ENCODE data around the gene BABAM1.
A peak's percentile ranks its signal among the peaks of the same experiment; 100 is the strongest.

The BABAM1 gene

DNA sequence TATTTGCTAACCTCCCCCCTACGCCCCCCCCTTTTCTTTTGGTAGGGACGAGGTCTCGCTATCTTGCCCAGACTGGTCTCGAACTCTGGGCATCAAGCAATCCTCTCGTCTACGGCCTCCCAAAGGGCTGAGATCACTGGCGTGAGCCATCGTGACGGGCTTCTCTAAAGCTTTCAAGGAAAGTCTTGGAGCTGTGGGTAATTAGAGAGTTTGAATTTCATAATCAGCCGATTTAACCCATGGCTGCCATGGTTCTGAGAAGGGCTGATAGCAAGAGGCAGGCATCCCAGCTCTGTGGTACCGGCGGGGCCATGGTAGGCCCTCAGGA, 36.7 kb downstream of the BABAM1 start:
- DNase-seq (ENCODE audit: low read depth) = no peak

DNA sequence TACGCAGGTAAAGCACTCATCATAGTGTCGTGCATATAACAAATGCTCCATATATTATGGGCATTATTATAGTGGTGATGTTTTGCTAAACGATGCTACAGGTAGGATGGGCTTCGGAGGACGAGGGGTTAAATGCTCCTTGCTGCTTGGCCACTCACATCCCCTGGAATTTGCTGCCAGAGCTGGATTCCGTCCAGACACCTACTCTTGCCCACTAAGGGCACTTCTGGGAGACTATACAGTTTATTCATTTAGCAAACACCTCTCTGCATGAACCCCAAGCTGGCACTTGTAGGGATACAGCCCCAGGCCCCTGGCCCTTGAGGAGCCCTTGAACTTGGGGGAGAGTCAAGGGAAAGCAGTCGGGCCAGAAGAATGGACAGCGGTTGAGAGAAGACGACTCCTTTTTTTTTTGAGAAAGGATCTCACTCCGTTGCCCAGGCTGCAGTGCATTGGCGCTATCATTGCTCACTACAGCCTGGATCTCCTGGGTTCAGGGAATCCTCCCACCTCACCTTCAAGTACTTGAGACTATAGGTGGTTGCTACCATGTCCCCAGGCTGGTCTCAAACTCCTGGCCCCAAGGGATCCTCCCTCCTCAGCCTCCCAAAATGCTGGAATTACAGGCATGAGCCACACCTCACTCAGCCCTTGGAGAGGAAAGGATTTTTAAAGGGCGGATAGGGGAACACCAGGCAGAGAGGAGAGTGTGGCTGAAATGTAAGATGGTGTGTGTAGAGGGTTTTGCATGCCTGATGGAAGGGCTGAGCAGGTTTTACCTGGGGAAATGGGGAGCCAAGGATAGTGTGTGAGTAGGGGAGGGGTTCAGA, 37.4 kb downstream of the BABAM1 start:
- no peak for DNase-seq (ENCODE audit: low read depth)

DNA sequence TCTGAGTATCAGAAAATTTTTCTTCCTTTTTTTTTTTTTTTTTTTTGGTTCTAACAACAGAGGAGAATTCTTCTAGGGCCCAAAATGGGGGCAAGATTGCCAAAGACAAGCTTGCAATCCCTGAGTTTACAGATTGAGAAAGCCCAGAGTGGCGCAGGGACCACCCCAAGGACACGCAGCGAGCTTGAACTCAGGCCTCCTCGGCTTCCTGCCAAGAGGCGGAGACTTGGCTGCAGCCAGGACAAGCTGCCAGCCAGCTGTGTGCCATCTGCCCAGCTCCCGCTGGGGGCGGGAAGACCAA, 37.9 kb downstream of the BABAM1 start:
- no peak for DNase-seq (ENCODE audit: low read depth)

DNA sequence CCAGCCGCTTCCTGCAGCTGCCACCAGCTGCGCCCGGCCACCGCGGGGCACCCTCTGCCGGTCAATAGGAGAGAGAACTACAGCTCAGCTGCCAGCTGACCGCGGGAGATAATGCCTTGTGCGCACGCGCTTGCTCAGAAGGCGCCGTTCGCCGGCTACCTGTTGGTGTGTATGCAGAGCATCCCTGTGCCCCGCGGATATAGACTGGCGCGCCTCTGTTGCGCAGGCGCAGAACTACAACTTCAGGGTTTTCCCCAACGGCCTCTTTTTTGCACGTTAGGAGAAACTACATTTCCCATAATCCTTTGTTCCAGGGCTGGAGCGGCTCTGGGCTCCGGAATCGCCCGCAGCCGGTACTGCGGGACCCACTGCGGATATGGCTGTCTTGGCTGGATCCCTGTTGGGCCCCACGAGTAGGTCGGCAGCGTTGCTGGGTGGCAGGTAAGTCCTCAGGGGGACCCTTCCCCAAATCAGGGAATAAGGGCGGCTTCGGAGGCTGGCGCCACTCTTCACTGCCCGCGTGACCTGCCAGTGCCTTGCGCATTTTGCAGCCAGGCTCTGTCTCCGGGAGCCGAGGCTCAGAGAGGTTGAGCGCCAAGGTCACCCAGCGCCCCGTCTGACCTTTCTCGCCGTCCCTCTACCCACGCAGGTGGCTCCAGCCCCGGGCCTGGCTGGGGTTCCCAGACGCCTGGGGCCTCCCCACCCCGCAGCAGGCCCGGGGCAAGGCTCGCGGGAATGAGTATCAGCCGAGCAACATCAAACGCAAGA, 38.5 kb downstream of the BABAM1 start, which contains the start of gene MRPL34:
TSS of gene MRPL34 (plus strand) at position 356 of the 768 bp plus-strand sequence. CDS start at position 377, 21 bp downstream.
- peak; percentile 91 for DNase-seq (ENCODE audit: low read depth)

DNA sequence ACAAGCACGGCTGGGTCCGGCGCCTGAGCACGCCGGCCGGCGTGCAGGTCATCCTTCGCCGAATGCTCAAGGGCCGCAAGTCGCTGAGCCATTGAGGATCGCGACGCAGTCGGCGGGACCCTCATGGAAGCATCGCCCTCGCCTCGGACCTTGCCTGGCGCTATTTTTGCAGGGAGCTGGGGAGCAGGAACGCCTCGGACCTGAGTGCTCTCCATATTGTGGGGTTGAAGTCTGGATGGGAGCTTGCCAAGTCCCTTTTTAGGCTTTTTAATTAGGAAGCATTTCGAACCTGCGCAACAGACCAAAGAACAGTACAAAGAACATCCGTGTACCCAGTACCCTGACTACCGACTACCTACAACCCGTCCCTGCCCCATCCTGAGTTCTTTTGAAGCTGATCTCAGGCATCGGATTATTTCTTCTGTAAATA, 39.1 kb downstream of the BABAM1 start:
- no peak for DNase-seq (ENCODE audit: low read depth)

DNA sequence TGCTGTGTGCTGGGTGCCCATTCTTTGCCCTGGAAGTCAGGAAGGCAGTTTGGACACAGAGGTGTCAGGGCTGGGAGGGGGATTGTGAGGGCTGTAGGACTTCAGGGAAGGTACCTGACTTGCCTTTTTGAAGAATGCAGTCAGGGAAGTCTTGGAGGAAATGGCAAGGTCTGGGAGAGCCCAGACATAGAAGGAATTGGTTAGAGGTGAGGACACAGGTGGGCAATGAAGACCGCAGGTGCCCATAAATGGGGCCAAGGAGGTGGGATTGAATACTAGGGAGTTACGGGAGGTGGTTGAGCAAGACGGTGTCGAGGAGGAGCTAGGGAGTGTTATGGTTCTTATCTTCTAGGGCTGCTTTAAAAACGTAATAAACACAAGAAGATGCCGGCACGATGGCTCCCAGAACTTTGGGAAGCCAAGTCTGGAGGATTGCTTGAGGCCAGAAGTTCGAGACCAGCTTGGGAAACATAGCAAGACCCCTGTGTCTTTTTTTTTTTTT, 40.7 kb downstream of the BABAM1 start:
- no peak for DNase-seq (ENCODE audit: low read depth)

DNA sequence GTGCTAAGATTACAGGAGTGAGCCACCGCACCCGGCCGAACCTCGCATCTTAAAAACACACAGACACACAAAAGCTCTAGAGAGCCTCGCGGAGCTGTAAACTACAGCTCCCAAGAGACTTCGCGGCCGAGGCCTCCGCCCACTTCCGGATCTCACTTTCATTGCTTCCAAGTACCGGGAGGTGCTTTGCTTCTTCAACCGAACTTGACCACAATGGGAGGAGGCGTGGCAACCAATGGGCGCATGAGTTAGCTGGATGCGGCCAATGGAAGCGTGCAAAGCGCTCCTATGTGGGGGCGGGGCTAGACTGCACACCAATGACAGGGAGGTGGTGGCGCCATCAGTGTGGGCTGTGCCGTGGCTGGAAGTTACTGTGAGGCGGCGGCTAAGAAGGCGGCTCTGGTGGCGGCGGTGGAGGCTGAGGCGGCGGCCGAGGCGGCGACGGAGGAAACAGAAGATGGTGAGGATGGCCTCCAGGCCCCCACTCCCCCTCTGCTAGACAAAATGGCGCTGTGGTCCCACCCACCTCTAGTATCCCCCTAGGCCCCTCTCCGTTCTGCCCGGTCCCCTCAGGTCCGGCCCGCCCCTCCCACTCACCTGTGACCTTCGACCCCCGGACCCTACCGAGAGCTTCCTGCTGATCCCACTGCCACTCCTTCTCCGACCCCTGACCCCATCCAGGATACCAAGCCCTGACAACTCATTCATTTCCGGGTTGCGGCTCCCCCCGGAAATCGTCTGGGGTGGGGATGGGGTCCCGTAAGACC, 42.1 kb downstream of the BABAM1 start, which contains the start of gene DDA1:
TSS of gene DDA1 (plus strand) at position 366 of the 767 bp plus-strand sequence. CDS start at position 458, 92 bp downstream.
- DNase-seq (ENCODE audit: low read depth) = peak; percentile 99

DNA sequence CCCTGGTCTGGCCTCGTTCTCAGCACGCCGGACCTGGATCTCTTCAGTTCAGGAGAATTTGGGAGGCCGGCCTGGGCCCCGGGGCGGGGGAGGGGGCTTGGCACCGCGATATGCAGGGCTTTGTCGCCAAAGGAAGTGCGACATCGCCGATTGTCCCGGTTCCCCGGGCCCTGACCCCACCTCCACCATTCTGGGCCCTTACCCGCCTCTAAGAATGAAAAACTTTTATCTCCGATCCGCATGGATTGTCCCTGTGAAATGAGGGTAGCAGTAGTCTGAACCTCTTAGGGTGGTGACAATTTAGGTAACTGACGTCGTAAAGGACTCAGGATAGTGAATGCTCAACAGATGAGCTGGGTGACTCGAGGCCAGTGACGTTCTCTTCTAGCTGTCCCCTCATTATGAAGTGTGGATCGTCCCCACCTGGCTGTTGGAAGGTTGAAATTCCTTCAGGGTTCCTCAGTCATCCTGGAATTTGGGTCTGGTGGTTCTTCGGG, 42.8 kb downstream of the BABAM1 start:
- DNase-seq (ENCODE audit: low read depth) = no peak

DNA sequence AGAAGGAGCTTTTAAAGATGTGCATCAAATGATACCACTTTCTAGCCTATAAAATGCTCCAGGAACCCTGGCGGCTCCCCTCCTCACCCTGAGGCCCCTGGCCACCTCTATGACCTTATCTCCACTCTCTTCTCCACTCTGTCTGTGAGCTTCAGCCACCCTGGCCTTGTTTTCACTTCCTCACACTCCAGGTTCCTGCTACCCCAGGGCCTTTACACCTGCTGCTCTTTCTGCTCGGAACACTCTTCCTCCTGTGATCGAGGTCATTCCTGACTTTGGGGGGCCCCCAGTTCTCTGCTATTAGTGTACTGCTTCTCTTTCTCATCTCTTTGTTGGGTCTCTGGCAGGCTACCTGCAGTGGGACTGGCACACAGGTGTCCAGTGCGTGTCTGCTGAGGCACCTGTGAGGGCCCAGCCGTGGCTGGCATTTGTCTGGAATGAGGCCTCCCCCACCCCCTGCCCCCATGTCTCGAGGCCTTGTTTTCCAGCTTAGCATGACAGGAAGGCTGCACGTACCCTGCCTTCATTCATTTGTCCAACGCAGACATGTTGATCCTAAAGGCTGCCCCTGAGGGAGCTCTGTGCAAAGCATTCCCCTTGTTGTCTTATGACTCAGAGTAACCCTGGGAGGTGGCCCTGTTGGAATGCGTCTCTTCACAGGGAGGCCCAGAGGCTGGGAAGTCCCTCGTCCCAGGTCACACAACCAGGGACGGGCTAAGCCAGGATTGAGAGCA, 44.4 kb downstream of the BABAM1 start:
- DNase-seq (ENCODE audit: low read depth) = no peak

DNA sequence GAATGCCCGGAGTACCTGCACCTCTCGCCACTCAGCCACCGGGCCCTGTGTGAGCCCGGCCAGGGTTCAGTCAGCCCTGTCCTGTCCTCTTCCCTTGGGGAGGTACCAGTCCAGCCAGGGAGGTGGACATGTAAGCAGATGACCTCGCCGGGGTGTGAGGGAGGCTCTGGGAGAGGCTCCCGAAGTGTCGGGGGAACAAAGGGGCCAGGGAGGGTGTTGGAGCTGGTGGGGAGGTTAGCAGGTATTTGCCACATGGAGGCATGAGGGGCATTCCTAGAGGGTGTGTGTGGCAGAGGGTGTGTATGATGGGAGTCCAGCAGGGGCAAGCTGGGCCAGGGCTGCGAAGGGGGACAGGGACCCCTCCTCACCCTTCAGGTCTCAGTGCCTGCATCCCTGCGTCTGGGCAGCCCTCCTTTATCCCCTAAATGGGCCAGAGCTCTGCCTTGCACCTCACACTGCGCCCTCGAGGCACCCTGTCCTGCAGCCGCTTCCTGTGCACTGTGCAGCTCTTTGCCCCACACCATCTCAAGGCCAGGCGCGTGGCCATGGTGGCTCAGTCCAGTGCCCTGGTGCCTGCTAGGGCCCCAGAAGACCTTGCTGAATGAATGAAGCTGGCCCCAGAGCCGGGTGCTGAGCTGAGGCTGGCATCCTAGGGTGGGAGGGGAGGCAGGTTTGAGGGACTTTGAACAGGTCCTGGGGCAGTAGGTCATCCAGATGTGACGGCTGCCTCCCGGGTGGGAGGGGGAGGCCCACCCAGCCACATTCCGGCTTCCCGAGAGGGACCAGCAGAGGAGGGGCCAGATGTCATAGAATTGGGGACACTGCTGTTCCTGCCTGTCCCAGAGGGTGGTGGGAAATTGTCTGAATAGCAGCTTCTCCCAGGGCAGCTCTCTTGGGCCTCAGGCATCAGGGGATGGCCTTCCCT, 45.2 kb downstream of the BABAM1 start:
- DNase-seq (ENCODE audit: low read depth) = no peak

DNA sequence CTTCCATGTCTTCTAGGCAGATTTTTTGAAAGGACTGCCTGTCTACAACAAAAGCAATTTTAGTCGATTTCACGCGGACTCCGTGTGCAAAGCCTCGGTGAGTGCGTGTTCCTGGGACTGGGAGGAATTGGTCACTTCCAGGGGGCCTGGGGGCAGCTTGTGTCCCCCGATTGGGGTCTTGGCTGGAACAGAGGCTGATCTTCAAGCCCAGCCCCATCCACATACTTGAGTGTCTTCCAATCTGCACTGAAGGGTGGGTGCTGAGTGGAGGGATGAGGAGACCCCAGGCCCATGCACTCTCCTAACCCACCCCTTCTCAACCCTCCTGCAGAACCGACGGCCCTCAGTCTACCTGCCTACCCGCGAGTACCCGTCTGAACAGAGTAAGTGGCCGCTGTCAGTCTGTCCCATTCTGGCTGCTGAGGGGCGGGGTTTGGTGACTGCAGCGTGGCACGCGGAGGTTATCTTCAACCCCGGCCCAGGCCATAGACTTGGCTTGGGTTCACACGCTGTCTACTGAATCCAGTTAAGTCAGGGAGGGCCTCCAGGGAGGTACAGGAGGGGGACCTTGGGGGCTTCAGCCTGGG, 46.9 kb downstream of the BABAM1 start:
- no peak for DNase-seq (ENCODE audit: low read depth)

DNA sequence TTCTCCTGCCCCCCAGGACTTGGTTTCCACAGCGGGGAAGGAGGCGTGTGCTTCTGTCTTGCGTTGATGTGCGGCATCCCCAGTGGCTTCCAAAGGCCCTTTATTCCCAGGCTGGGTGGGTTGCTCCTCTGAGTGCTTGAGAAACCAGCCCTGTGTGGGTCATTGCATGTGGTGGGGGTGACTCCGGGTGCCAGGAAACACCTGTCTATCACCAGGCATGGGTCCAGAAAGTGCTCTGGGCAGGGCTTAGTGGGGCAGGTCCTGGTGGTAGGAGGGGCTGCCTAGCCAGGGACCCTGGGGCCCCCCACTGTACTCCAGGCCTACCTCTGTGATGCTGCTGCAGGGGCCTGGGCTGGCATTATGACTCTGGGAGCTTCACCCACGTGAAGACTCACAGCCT, 51.7 kb downstream of the BABAM1 start:
- no peak for DNase-seq (ENCODE audit: low read depth)

DNA sequence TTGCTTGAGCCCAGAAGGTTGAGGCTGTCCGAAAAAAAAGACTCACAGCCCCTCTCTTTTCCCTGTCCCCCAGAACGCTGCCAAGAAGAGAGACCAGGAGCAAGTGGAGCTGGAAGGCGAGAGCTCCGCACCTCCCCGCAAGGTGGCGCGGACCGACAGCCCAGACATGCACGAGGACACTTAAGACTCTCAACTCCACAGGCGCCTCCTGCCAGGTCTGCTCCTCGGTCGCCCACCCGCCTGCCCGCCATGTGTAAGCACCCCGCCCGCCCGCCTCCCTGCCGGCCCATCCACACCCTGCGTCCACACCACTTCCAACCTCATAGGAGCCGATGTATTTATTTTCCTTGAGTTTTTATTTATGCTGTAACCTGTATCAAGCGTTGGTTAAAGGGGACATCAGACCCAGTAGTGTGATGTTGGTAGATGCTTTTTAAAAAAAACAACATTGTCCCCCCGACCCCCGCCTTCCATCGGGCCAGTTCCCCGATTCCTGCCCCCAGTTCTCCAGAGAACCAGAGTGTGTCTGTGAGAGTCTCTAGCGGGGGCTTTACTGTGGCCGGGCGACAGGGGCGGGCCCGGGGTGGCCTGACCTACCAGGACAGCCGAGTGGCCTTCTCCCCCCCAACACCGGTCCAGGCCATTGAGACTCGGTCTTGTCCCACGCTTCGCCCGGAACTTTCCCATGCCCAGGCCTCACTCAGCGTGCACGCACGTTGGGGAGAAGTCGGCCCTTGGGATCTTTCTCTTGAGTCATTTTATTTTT, 52.4 kb downstream of the BABAM1 start:
- DNase-seq (ENCODE audit: low read depth) = no peak

DNA sequence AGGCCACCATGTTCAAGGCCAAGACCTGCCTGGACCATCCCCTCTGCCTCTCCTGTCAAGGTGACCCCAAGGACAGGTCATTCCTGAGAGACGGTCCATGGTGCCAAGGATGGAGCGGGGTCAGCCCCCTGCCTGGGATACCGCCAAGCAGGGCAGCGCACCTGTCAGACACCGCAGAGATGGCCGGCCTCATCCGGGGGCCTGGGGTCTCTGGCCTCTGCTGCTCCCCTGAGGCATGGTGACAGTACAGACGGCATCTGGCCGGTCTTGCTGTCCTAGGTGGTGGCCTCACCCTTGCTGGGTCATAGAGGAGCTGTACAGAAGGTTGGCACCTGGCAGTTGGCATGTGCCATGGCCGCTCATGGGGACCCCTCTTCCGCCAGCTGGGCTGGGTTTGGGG, 53.2 kb downstream of the BABAM1 start:
- DNase-seq (ENCODE audit: low read depth) = no peak

DNA sequence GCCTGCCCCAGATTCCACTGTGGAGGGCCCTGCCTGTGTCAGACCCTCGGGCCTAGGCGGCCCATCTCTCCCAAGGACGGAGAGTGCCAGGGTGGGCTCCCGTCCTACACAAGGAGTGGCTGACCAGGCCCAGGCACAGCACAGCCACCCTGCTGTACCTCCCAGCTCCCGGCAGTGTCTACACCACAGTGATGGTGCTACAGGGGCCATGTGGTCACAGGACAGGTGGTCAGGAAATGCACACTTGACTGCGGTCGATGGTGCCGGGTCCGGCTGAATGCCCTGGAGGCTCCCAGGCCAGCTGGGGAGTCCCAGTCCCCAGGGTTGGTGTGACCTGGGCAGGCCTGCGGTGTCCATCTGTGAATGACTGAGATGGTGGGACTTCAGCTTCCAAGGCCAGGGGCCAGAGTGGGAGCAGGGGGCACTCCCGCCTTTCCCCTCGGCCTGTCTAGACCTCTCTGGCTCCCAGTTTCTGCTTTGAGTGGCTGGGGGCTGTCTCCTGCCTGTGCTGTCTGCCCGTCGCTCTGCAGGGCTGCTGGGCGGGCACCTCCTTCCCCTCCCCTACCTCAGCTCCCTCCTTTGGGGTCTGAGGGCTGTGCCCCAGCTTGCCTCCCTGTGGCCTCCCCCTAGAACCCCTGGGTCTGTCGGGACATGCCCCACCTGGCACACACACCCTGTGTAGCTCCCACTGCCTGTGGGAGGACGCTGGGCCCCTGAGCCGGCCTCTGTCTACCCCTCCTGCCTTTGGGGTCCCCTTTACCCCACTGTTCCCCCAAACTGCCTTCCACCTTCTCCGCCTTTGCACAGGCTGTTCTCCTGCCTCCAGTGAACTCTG, 54.6 kb downstream of the BABAM1 start:
- DNase-seq (ENCODE audit: low read depth) = no peak

DNA sequence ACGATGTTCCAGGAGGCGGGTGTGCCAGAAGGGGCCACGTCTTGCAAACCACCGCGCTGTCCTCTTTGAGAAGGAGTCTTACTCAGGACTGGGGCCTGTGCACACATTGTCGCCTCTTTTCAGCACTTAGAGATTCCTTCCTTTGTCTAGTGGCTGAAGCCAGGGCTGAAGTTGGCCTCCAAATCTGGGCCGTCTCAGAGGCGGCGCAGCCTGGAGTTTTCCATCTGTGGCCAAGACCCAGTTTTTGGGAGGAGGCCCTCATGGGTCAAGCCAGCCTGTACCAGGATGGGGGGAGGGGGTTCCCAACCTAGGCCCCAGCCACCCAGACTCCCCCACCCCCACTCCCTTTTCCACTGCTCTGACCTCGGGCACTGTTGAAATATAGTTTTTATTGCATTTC, 55.6 kb downstream of the BABAM1 start:
- no peak for DNase-seq (ENCODE audit: low read depth)

DNA sequence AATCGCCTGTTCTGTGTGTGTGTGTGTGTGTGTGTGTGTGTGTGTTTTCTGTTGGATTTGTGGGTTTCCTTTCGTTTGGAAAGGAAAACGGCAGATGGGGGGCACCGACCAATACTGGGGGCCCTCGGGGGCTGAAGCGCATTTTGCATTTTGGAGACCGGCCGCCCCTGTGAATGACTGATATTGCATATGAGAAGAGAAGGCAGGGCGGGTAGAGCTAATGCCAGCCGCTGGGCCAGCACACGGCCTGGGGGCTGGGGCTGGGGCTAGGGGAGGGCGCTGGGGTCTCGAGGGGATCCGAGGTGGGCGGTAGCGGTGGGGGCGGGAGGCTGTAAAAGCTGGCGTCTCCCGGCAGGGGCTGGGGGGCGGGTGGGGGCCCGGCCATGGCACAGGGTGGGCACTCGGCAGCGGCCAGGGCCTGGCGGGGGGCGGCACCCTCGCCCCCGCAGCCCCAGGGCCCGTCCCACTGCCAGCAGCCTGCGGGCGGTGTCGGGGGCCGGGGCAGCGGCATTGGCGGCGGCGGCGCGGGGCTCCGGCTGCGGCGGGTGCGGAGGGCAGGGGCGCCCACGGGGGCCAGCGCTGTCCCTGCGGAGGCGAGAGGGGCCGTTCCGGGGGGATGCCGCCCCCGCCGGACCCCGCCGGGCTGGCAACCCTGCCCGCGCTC, 56.2 kb downstream of the BABAM1 start:
- no peak for DNase-seq (ENCODE audit: low read depth)

DNA sequence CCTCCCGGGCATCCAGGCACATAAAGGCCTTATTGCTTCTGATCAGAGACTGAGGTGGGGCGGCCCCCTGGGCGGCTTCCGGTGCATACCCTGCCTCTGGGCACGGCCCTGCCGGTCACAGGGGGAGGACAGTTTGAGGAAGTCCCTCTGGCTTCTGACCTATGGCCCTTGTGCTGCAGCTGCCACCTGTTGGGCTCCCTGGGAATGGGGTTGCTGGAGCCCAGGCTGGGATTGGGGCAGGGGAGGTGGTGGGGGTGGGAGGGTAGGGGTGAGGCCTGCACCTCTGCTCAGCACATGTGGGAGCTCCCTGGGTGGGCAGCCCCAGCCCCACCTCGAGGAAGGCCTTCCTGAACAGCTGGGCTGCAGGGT, 56.7 kb downstream of the BABAM1 start:
- DNase-seq (ENCODE audit: low read depth) = no peak

All from activated T-cell treated with anti-CD3 and anti-CD28 coated beads for 24 hours (primary cell).